EL (cell line): Measurements from ENCODE around the gene SERTAD1.

Source experiments
- DNase-seq: peaks from one replicate; pipeline ENCODE4 v3.0.0-alpha.2; 2016

The SERTAD1 gene

DNA sequence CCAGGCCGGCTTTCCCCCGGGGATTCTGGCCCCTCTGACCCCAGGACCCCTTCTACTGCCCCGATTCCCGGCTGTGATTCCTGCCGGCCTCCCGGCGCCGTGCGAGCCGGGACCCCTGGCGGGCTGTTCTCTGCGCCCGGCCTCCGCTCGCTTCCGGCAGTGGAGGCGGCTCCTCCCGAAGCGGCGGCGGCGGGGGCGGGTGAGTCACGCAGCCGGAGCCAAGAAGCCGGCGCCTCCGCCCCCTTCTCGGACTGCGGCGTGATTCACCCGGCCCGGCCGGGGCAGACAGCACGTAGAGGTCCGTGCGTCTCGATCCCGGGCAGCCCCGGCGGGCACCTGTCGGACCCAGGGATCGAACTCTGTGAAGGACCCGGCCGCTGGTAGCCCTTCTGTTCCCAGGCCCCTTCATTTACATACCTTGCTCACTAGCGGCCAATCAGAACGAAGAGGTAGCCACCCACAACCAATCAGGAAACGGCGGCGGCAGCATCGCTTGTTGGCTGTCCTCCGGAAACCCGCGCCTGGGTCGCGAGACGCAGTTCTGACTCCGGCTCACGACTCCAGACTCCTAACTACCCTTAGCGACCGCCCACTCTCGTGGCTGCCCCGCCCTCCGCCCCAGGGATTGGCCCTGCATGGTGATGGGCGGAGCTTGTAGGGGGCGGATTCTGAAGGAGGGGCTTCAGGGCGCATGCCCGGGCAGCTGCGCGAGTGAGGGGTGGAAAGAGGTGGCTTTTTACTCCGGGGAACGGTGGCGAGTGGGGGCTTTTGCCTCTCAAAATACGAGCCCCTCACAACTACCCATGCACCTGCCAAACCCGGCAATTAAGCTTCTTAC, at the start of gene SERTAD1:
SERTAD1 (minus strand) TSS at position 543 of the 838 bp plus-strand sequence. CDS start 2,446 bp downstream, outside the sequence.
- DNase-seq = peak; percentile 99

DNA sequence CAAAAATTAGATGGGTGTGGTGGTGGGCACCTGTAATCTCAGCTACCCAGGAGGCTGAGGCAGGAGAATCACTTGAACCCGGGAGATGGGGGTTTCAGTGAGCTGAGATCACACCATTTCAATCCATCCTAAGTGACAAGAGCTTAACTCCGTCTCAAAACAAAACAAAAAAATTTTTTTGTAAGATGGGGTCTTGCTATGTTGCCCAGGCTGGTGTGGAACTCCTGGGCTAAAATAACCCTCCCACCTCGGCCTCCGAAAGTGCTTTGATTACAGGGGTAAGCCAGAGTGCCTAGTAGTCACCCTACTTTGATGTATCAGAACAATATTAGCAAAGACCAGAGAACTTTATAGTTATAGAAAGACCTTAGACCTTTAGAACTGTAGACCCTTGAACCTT, 48.9 kb upstream of the SERTAD1 start:
- no peak for DNase-seq

DNA sequence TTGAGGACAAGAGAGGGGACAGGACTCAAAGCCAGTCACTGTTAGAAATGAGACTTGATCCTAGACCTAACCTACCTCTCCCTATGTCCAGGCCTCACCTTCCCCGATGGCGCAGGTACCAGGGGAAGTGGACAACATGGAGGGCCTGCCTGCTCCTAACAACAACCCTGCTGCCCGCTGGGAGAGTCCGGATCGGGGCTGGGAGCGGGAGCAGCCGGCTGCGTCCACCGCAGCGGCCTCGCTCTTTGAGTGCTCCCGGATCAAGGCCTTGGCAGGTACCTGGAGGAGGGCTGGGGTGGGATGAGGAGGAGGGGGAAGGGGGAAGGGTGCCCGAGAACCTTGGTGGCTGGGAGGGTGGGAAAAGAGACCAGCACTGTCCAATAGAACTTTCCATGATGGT, 46.7 kb upstream of the SERTAD1 start:
- DNase-seq = no peak

GRCh38 chr19:40471111-40471510, 45.3 kb upstream of the SERTAD1 start:
- no peak for DNase-seq

GRCh38 chr19:40469011-40469410, 43.2 kb upstream of the SERTAD1 start:
- no peak for DNase-seq

GRCh38 chr19:40466985-40467734, 41.4 kb upstream of the SERTAD1 start, which contains the start of gene SPTBN4:
Gene SPTBN4, plus strand, starts transcription at chr19:40467001. Its CDS starts 5,621 bp downstream, at chr19:40472622.
- no peak for DNase-seq

- no peak for DNase-seq
Observed at GRCh38 chr19:40466219-40466984, 40.6 kb upstream of the SERTAD1 start.

GRCh38 chr19:40465557-40466218, 39.9 kb upstream of the SERTAD1 start, which contains the start of gene BLVRB:
Gene BLVRB, minus strand, starts transcription at chr19:40465745. Its CDS starts 57 bp downstream, at chr19:40465688.
- DNase-seq = peak; percentile 99

- peak; percentile 66 for DNase-seq
Observed at GRCh38 chr19:40465025-40465556, 39.3 kb upstream of the SERTAD1 start.

DNA sequence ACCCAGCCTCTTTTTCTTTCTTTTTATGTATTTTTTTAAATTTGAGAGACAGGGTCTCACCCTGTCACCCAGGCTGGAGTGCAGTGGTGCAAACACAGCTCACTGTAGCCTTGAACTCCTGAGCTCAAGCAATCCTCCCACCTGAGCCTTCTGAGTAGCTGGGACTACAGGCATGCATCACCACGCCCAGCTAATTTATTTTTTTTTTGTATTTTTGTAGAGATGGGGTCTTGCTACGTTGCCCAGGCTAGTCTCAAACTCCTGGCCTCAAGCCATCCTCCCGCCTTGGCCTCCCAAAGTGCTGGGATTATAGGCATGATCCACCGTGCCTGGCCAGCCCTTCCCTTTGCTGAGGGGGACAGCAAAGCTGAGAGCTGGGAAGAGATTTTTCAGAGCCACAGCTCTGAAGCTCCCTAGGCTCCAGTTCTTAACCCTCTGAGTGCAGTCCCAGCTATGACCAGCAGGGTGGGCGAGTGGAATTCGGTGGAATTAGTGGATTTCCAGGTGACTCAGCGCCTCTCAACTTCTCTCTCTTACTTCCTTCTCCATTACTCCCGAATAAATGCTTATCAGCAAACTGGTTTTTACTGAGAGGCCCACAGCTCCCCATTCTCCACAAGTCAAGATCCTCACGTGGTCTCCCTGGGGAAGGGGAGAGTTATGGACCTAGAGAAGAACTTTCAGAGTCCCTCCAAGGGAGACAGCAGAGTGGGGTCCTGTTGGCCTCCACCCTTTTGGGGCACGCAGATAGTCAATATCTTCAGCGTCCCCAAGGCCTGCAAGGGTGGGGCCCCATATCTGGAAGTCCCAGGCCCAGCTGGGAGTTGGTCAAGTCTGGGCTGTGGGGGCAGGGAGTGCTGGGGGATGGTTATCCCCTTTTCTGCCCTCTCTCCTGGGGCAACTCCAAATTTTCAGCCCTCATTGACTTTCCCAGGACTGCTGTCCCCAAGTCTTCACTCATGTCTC, 38.5 kb upstream of the SERTAD1 start:
- peak; percentile 90 for DNase-seq

DNA sequence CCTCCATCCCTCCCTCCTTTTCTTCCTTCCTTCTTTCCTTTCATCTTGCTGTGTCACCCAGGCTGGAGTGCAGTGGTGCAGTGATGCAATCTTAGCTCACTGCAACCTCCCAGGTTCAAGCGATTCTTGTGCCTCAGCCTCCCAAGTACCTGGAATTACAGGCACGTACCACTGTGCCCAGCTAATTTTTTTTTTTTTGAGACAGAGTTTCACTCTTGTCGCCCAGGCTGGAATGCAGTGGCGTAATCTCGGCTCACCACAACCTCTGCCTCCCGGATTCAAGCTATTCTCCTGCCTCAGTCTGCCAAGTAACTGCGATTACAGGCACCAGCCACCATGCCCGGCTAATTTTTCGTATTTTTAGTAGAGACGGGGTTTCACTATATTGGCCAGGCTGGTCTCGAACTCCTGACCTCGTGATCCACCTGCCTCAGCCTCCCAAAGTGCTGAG, 37.8 kb upstream of the SERTAD1 start:
- peak; percentile 18 for DNase-seq

DNA sequence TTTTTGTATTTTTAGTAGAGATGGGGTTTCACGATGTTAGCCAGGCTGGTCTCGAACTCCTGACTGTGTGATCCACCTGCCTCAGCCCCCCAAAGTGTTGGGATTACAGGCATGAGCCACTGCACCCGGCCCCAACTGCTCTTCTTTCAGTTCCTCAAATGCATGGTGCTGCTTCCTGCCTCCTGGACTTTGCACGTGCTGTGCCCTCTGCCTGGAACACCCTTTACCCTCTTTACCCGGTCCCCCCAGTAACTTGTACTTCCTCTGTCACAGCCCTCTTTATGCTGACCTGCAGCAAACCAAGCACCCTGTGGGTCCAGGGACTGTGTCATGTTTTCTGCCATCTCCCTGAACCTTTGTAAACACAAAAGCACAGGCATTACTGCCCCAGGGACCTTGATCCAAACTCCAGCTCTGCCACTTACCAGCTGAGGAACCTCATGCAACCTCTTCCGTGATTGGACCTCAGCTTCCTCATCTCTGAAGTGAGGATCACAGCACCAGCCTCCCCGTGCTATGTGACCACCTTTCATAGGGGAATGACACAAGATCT, 36.0 kb upstream of the SERTAD1 start:
- DNase-seq = no peak

DNA sequence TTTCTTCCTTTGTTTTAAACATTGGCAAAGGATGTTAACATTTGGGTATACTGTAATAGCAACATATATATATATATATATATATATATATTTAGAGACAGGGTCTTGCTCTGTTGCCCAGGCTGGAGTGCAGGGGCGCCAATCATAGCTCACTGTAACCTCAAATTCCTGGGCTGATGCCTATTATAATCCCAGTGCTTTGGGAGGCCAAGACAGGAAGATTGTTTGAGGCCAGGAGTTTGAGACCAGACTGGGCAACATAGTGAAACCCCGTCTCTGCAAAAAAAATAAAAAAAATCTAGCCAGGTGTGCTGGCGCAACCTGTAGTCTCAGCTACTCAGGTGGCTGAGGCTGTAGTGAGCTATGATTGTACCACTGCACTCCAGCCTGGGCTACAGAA, 34.4 kb upstream of the SERTAD1 start:
- DNase-seq = no peak

DNA sequence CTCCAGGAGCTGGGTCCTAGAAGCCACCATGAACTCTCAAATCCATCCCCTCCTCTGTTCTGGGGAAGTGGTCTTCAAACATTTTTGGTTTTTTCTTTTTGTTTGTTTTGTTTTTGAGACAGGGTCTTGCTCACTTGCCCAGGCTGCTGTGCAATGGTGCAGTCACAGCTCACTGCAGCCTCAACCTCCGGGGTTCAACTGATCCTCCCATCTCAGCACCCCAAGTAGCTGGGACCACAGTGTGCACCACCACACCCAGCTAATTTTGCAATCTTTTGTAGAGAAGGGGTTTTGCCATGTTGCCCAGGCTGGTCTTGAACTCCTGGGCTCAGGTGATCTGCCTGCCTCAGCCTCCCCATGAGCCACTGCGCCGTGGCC, 32.8 kb upstream of the SERTAD1 start:
- no peak for DNase-seq

GRCh38 chr19:40457953-40458596, 32.3 kb upstream of the SERTAD1 start:
- no peak for DNase-seq

DNA sequence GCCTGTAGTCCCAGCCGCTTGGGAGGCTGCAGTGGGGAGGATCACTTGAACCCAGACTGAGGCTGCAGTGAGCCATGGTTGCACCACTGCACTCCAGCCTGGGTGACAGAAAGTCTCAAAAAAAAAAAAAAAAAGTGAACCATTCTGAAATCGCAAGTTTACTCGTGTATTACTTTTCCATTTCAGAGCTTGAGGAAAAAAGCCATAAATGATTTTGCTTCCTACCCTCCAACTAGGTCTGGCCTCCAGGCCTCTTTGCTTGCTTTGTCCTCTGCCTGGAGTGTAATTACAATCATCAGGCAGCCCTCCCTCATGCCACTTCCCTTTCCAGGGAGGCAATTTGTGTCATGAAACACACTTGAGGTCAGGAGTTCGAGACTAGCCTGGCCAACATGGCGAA, 31.3 kb upstream of the SERTAD1 start:
- no peak for DNase-seq

DNA sequence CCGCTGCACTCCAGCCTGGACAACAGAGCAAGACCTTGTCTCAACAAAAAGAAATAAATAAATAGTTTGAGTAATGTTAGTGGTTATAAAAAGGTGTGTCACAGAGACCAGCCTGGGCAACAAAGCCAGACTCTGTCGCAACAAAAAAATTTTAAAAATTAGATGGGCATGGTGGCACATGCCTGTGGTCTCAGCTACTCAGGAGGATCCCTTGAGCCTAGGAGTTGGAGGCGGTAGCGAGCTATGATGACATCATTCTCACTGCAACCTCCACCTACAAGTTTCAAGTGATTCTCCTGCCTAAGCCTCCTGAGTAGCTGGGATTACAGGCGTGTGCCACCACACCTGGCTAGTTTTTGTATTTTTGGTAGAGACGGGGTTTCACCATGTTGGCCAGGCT, 28.2 kb upstream of the SERTAD1 start:
- peak; percentile 46 for DNase-seq

- DNase-seq = no peak
Observed at GRCh38 chr19:40453151-40453735, 27.5 kb upstream of the SERTAD1 start.

DNA sequence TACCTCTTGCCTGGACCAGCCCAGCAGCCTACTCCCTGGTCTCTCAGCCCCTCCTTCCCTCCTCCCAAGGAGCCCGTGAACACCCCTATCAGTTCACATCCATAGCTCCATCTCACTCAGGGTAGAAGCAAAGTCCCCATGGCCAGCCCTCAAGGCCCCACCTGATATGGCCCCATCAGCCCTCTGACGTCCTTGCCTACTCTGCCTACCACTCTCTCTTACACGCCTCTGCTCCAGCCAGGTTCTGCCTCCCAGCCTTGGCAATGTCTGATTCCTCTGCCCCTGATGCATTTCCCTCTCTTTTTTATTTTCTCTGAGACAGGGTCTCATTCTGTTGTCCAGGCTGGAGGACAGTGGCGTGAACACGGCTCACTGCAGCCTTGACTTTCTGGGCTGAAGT, 26.2 kb upstream of the SERTAD1 start:
- no peak for DNase-seq

- no peak for DNase-seq
Observed at GRCh38 chr19:40450664-40451063, 24.9 kb upstream of the SERTAD1 start.
